Stimulated activated CD8-positive, alpha-beta memory T cell treated with anti-CD3 and anti-CD28 coated beads, Interleukin-7, amount 100 ng/mL, for 1 hour (primary cell): ENCODE data around the gene NCKAP1.
"Not testable (repeated sequence)": the region's sequence is repeated elsewhere in the genome, so short reads cannot be mapped to it uniquely, and the experiment has no call there.

ENCODE experiments used
- DNase-seq, 2 donors: peaks; one replicate each; pipeline ENCODE4 v3.0.0-alpha.2; 2020; ENCODE audit warnings: low read depth in 2 of 2

NCKAP1 gene

DNA sequence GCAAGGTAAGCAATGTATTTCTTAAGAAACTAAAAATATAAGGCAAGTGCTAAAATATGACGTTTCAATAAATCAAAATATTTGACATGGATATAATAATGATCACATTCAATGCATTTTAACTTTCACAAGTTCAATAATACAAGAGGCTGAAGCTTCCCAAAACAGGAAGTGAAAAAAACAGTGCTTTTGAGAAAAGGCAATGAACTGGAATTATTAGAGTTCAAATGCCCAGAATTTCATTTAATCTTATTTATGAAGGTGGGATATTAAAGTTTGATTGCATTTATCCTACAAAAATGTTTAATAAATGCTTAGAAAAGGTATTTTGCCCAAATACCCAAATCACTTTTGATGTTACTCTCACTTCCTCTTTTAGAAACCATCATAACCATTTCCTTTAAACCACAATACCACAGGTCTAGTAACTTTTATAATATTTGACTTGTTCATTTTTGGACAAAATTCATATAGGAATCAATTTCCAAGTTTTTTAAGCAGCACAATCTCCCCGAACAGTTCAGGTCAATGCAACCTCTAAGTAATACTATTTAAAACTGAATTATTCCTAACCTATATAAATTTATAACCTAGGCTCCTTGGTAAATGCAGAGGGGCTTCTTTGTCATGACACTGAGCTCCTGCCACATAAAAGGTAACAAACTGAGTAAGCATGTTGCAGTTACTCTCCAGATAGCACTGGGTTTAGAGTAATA, 2.1 kb downstream of the NCKAP1 start:
- no peak for DNase-seq

GRCh38 chr2:183035298-183035953, 2.8 kb downstream of the NCKAP1 start:
- no peak for DNase-seq

DNA sequence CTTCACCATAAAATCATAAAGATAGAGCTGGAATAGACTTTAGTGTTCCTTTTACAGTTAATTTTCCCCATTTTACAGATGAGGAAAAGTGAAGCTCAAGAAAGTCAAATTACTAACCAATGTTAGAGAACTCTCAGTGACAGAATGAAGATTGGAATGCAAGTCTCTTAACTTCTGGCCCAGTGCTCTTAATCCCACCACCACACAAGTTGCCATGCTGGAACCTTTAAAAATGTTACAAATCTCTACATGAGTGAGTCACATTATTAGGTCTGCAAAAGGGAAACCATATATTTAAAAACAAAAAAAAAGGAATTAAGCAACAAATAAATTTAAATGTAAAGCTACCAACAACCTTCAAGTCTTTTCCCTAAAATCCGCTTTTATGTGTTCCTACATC, 3.5 kb downstream of the NCKAP1 start:
- DNase-seq, result no peak

GRCh38 chr2:183033951-183034350, 4.3 kb downstream of the NCKAP1 start:
- DNase-seq, result no peak

DNA sequence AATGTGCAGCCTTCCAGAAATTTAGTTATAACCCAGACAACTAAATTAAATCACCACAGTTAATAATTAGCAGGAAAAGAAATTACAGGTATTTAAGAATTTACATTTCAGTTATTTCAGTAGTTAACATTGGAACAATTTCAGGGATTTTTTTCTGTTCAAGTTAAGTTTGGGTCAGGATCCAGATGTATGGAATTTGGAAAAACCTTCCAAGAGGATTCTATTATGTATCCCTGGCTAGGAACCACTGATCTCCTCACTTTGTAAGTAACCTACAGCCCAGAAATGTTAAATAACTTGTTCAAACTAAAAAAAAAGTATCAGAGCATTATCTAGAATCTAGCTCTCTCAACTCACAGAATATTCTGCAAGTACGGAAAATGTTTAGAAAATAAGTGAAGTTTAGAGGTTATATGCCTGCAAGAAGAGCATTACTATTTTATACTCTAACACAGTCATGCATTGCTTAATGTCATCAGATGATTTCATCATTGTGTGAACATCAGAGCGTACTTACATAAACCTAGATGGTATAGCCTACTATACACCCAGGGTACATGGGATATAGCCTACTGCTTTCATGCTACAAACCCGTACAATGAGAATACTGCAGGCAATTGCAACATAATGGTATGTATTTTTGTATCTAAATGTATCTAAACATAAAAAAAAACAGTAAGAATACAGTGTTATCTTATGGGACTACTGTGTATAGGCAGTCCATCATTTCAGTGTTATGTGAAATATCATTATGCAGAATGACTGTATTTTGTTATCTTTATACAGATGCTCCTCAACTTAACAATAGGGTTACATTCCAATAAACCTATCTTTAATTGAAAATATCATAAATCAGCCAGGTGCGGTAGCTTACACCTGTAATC, 6.1 kb downstream of the NCKAP1 start:
- DNase-seq, result no peak

DNA sequence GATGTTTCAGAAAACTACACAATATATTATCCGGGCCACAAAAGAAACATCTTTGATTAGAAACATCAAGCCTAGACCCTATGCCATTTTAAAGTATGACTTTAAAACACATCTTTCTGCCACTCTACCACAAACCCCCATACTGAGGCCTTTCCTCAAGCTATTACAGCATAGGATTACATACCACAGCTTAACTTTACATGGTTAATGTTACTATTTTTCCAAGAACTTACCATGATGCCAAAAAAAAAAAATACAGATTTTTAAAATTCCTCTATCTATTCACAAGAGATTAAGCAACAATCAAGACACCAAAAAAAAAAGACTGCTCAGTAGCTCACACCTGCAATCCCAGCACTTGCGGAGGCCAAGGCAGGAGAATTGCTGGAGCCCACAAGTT, 9.0 kb downstream of the NCKAP1 start:
- no peak for DNase-seq

DNA sequence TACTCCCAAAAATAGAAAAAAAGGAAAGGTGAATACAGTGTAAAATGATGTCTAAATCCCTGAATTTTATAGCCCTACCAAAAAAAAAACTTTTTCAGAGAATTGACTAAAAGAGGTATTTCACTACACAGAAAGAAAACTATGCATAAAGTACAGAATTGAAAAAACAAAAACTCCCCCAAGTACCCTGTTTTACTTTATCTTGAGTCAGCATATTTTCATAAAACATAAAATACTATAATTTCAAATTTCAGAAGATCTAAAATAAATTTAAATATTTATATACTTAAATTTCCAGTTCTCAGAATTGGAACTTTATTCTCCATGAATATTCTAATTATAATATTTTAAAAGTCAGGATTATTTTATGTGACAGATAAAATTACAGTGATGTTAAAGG, 10.1 kb downstream of the NCKAP1 start:
- no peak for DNase-seq

DNA sequence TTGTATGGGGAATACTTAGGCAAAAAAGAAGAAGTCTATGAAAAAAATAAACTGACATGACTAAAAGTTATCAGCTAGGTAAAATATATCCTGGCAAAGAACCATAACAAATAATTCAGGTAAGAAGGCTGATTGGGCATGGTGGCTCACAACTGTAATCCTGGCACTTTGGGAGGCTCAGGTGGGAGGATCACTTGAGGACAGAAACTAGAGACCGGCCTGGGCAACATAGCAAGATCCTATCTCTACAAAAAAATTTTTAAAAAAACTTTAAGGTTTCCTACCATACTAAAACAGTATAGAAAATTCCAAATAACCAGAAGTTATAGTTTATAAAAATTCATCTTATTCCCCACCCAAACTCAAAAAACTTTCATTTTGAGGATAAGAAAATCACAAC, 10.8 kb downstream of the NCKAP1 start:
- DNase-seq, result no peak

DNA sequence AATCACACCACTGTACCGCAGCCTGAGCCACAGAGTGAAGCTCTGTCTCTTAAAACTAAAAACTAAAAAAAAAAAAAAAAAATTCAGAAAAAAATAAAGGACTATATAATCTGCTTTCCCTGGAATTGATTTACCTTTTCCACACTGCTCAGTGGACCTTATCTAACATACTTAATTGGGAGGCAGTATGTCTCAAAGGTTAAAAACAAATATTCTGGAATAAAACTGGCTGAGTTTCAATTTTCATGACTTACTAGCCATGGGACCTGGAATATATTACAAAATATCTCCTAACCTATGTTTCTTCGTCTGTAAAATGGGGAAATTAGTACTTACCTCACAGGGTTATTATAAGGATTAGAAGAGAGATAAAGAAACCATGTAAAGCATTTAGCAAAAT, 11.8 kb downstream of the NCKAP1 start:
- no peak for DNase-seq

- DNase-seq, result no peak
Measured at GRCh38 chr2:183025993-183026392, 12.3 kb downstream of the NCKAP1 start.

DNA sequence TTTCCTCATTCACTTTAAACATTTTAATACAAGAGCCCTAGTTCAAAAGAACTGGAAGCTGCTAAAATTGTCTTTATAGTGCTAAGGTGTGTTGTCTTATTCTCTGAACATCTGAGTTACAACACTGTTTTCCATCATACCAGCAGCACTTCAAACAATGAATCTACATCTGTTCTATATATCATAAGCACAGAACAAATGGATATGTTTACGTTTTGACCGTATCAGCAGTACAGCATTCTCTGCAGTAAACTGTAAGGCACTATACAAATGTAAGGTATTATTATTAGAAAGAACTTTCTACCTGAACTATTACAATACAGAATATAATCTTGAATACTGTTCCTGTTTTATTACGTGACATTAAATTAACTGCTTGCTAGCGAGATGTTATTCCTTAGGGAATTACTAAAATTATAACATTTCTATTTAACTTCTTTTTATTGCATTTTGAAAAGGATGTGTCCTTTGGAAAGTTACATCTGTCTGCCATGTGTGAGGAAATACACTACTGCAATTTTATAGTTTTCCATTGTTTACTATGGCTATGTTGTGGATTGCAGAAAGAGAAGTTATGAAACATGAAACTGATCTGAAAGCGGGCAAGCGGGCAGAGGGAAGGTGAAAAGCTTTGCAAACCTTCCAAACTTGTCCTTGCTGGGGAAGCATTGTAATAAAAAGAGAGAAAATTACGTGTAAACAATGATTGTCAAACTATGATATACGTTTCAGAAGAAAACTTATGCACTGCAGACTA, 13.7 kb downstream of the NCKAP1 start:
- no peak for DNase-seq

DNA sequence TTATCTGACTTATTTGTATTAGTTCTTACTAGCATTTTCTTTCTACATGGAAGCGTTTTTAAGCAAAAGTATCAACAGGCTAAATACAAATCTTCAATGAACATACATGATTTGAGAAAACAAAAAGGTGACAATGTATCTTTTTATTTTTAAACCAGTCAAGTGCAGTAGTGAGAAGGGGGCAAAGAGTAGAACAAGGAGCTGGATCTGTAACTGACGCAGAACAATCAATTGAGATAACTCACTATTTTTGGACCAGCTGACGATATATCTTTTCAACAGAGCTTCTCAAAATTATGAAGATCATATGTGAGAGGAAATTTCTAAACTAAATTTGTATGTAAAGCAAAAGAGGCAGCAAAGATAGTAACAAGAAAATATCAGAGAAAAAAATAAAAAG, 15.5 kb downstream of the NCKAP1 start:
- no peak for DNase-seq

GRCh38 chr2:183021613-183022012, 16.6 kb downstream of the NCKAP1 start:
- no peak for DNase-seq

GRCh38 chr2:183019718-183020442, 18.4 kb downstream of the NCKAP1 start:
- DNase-seq, result no peak

DNA sequence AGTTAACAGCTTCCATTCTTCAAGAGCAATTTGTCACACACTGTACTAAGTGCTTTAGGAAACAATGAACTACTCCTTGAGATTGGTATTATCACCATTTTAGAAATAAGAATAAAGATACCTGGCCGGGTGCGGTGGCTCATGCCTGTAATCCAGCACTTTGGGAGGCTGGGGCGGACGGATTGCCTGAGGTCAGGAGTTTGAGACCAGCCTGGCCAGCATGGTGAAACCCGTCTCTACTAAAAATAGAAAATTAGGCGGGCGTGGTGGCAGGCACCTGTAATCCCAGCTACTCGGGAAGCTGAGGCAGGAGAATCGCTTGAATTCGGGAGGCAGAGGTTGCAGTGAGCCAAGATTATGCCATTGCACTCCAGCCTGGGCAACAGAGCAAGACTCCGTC, 20.4 kb downstream of the NCKAP1 start:
- DNase-seq, result not testable (repeated sequence)

GRCh38 chr2:183014005-183014404, 24.3 kb downstream of the NCKAP1 start:
- no peak for DNase-seq

DNA sequence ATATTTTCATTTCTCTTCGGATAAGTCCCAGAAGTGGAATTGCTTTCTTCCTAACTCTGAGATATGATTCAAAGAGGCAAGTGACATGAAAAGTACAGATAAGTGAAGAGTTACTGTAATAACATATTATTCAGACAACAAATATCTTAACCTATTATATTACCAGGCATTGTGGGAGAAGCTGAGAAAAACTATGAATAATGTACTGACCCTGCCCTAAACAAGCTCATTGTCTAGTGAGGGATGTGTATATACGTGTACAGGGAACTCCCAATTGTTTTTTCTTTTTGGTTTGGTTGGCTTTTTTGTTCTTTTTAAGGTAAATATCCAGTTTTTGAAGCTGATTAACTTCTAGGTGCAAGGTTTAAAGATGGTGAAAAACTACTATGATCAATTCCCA, 26.5 kb downstream of the NCKAP1 start:
- no peak for DNase-seq

GRCh38 chr2:183010112-183010511, 28.1 kb downstream of the NCKAP1 start:
- no peak for DNase-seq

DNA sequence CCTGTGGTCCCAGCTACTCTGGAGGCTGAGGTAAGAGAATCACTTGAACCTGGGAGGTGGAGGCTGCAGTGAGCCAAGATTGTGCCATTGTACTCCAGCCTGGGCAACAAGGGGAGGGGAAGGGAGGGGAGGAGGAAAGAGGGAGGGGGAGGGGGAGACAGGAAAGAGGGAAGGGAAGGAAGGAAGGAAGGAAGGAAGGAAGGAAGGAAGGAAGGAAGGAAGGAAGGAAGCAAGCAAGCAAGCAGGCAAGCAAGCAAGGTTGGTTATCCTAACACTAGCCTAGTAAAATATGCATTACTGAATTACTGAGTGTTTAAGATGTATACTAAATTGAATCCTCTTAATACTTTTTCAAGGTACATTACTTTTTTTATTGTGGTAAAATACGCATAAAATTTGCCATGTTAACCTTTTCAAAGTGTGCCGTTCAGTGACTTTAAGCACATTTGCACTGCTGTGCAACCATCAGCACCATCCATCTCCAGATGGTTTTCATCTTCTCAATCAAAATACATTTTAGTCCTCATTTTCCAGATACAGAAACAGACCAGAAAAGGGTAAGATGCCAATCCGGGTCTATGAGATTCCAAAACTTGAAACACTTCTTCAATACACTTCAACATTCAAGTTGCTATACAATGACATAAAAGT, 28.9 kb downstream of the NCKAP1 start:
- DNase-seq, result no peak

DNA sequence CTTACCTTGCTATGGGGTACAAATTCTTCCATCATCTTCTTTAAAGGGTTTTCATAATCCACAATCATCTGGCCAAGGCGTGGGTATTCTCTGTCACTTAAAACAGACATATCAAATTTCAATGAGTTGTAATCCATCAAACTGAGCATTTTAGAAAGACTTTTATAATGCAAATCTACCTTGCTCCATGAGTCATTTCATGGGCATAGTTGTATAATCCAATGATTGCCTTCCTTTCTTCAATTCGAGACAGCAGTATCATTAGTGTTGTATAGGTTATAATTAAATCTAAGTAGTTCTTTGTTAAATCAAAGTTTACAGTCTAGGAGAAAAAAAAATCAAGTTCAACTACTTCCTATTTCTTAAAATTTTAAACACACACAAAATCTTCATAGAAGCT, 36.3 kb downstream of the NCKAP1 start:
- no peak for DNase-seq

- no peak for DNase-seq
Measured at GRCh38 chr2:183000846-183001245, 37.4 kb downstream of the NCKAP1 start.
